ENCODE results near the gene NEAT1. TPM values are rescaled to one million over a fixed set of nuclear protein-coding genes. Genes with fewer than 3 reads are reported as not detected.
A peak's percentile ranks its signal among the peaks of the same experiment; 100 is the strongest.

The NEAT1 gene
- total and polyA plus RNA-seq, 9 of the 15 experiments (the other 6 are each of a cell fraction or from before 2014, with no cell fraction given): 20.1 to 389 (median 62.8) TPM

DNA sequence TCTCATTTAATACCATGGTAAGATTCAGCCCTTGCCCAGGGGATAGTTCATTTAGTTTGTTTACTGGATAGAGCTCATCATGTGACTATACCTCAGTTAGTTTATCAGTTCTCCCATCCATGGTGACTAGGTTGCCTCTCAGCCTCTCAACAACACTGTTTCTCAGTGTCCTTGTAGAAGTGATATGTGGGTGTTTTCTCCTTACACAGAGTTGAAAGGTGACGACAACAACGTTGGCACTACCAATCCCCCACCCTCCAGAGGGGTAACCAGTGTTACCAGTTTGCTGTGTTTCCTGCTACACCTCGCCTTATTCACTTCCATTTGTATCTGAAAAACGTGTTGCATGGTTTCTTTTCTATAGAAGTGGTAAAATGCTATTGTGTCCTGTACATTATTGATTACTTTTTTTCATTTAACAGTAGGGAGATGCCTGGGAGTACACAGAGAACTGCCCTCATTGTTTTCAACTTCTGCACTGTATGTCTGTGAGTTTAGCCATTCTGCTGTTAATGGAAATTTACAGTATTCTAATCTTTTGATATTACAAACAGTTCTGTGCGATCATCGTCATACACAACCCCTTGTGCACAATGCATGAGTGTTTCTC, 11.6 kb downstream of the NEAT1 start:
- ATAC-seq (no peak), FAIRE-seq (no peak), DNase-seq (ENCODE audit: extremely low read depth in 1 of 4, low spot score in 3 of 4) (peak in 1 of 4 experiments; percentile 31)
- H3K4me2 ChIP-seq (ENCODE audit: insufficient read depth, low read length): no peak overlapping the region
- BruUV-seq (replicated peaks): no TSS peak
- 73% methylated on average over 6 of the region's 6 CpGs for WGBS (ENCODE audit: insufficient coverage, low coverage, missing lambda C conversion rate)
- H3K36me3 ChIP-seq (ENCODE audit: control insufficient read depth, insufficient read depth, low read length): peaks cover 85% of the 10 kb centered on the region
- ChIA-PET CTCF (ENCODE audit: low intra/inter-chr PET ratio) (no interaction called here), POLR2A (interaction anchor here (0.6 to 1.4 kb wide), 8 partner anchors 8 to 75 kb away, joined by 3 to 5 read pairs (median 4); partner anchors contain the start of gene NEAT1)
- H2AFZ ChIP-seq (ENCODE audit: low read depth, low read length): no peak overlapping the region
- no peaks in the 10 kb centered on the region for H3K9me3 ChIP-seq (replicated peaks; ENCODE audit: control insufficient read depth, insufficient read depth, low read depth, low read length)
- H3K4me1 ChIP-seq (replicated peaks in 1 of 2; ENCODE audit: control insufficient read depth in 2 of 2, insufficient read depth in 2 of 2, low read length in 2 of 2): peaks cover 3 to 22% of the 10 kb centered on the region in 2 experiments; a peak in 4 of 5 replicates
- H3K9me1 ChIP-seq (ENCODE audit: control insufficient read depth, insufficient read depth, low read length): peaks cover 6% of the 10 kb centered on the region
- peaks cover 6% of the 10 kb centered on the region; the same call in 1 of the 2 replicates for H4K20me1 ChIP-seq (replicated peaks; ENCODE audit: control insufficient read depth, insufficient read depth, low read length)
- no peak overlapping the region for H3K4me3 ChIP-seq
- peaks cover 95% of the 10 kb centered on the region for H3K79me2 ChIP-seq (ENCODE audit: control insufficient read depth, insufficient read depth, low read length)
- H3K27ac ChIP-seq (ENCODE audit: extremely low read depth, low read depth, low read length): no peak overlapping the region
- intact Hi-C loops (cut with micrococcal nuclease) (no loop called here), in situ Hi-C loops (cut with MboI) (no loop called here)
- H3K9ac ChIP-seq (ENCODE audit: insufficient read depth in 1 of 2, low read depth in 2 of 2, low read length in 2 of 2): no peak overlapping the region
- no peaks in the 10 kb centered on the region for H3K27me3 ChIP-seq (ENCODE audit: control insufficient read depth in 2 of 2, insufficient read depth in 2 of 2, low read length in 2 of 2)
- TF ChIP-seq, protein P1, sequence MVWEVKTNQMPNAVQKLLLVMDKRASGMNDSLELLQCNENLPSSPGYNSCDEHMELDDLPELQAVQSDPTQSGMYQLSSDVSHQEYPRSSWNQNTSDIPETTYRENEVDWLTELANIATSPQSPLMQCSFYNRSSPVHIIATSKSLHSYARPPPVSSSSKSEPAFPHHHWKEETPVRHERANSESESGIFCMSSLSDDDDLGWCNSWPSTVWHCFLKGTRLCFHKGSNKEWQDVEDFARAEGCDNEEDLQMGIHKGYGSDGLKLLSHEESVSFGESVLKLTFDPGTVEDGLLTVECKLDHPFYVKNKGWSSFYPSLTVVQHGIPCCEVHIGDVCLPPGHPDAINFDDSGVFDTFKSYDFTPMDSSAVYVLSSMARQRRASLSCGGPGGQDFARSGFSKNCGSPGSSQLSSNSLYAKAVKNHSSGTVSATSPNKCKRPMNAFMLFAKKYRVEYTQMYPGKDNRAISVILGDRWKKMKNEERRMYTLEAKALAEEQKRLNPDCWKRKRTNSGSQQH (CRISPR knock-in tag; IDR thresholded peaks at IDR 0.05): 0 out of 2 replicates have a peak, but pooled peaks have one; percentile 11
- TF ChIP-seq PCBP1 (IDR thresholded peaks at IDR 0.05; ENCODE audit: low read depth, low read length, poor library complexity, severe bottlenecking) (no peak), POLR2A (conservative IDR thresholded peaks at IDR 0.05) (peak; percentile 71), MLX (CRISPR knock-in tag; conservative IDR thresholded peaks at IDR 0.05) (no peak), TEAD1 (CRISPR knock-in tag; IDR thresholded peaks at IDR 0.05) (0 out of 4 replicates have a peak, but pooled peaks of 1 of the 2 experiments have one; percentile 35), NFIX (CRISPR knock-in tag; IDR thresholded peaks at IDR 0.05; ENCODE audit: low read depth) (no peak), ZNF41 (CRISPR knock-in tag; conservative IDR thresholded peaks at IDR 0.05) (0 out of 2 replicates have a peak, but pooled peaks have one; percentile 12), ZKSCAN1 (IDR thresholded peaks at IDR 0.05; ENCODE audit: low read depth, low read length) (no peak), SMAD1 (IDR thresholded peaks at IDR 0.05; ENCODE audit: low read depth, low read length, partially characterized antibody) (peak; percentile 42)
- TF ChIP-seq, protein P2, sequence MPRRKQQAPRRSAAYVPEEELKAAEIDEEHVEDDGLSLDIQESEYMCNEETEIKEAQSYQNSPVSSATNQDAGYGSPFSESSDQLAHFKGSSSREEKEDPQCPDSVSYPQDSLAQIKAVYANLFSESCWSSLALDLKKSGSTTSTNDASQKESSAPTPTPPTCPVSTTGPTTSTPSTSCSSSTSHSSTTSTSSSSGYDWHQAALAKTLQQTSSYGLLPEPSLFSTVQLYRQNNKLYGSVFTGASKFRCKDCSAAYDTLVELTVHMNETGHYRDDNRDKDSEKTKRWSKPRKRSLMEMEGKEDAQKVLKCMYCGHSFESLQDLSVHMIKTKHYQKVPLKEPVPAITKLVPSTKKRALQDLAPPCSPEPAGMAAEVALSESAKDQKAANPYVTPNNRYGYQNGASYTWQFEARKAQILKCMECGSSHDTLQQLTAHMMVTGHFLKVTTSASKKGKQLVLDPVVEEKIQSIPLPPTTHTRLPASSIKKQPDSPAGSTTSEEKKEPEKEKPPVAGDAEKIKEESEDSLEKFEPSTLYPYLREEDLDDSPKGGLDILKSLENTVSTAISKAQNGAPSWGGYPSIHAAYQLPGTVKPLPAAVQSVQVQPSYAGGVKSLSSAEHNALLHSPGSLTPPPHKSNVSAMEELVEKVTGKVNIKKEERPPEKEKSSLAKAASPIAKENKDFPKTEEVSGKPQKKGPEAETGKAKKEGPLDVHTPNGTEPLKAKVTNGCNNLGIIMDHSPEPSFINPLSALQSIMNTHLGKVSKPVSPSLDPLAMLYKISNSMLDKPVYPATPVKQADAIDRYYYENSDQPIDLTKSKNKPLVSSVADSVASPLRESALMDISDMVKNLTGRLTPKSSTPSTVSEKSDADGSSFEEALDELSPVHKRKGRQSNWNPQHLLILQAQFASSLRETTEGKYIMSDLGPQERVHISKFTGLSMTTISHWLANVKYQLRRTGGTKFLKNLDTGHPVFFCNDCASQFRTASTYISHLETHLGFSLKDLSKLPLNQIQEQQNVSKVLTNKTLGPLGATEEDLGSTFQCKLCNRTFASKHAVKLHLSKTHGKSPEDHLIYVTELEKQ (CRISPR knock-in tag; IDR thresholded peaks at IDR 0.05): no peak
- TF ChIP-seq, protein P3, sequence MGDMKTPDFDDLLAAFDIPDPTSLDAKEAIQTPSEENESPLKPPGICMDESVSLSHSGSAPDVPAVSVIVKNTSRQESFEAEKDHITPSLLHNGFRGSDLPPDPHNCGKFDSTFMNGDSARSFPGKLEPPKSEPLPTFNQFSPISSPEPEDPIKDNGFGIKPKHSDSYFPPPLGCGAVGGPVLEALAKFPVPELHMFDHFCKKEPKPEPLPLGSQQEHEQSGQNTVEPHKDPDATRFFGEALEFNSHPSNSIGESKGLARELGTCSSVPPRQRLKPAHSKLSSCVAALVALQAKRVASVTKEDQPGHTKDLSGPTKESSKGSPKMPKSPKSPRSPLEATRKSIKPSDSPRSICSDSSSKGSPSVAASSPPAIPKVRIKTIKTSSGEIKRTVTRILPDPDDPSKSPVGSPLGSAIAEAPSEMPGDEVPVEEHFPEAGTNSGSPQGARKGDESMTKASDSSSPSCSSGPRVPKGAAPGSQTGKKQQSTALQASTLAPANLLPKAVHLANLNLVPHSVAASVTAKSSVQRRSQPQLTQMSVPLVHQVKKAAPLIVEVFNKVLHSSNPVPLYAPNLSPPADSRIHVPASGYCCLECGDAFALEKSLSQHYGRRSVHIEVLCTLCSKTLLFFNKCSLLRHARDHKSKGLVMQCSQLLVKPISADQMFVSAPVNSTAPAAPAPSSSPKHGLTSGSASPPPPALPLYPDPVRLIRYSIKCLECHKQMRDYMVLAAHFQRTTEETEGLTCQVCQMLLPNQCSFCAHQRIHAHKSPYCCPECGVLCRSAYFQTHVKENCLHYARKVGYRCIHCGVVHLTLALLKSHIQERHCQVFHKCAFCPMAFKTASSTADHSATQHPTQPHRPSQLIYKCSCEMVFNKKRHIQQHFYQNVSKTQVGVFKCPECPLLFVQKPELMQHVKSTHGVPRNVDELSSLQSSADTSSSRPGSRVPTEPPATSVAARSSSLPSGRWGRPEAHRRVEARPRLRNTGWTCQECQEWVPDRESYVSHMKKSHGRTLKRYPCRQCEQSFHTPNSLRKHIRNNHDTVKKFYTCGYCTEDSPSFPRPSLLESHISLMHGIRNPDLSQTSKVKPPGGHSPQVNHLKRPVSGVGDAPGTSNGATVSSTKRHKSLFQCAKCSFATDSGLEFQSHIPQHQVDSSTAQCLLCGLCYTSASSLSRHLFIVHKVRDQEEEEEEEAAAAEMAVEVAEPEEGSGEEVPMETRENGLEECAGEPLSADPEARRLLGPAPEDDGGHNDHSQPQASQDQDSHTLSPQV (IDR thresholded peaks at IDR 0.05): 0 out of 2 replicates have a peak, but pooled peaks have one; percentile 22

Measured in K562 (cell line).